ENCODE results near the gene FBXO17.

- TF ChIP-seq CTCF (IDR thresholded peaks at IDR 0.05) (no peak), POLR2A (IDR thresholded peaks at IDR 0.05) (no peak)
Observed at GRCh38 chr19:38951187-38951586, 24.4 kb downstream of the FBXO17 start.
